Suppressor macrophage treated with lipopolysaccharide for 1 hour (primary cell): ENCODE measurements around the gene C1GALT1.

ENCODE experiments used
- DNase-seq, 3 donors: peaks; one replicate each; pipeline ENCODE4 v3.0.0-alpha.2; 2020 to 2022

The C1GALT1 gene

DNA sequence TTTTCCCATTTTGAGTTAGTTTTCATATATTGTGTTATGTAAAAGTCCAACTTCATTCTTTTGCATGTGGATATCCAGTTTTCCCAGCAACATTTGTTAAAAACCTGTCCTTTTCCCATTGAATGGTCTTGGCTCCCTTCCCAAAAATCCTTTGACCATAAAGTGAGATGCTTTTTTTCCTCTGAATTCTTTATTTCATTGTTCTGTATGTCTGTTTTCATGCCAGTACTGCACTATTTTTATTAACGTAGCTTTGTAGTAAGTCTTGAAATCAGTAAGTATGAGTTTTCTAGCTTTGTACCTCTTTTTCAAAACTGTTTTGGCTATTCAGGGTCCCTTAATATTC is 20.0 kb downstream of the C1GALT1 start:
- no peak for DNase-seq

- peak in 1 of 3 donors; percentile 15 for DNase-seq
These were observed 21.6 kb downstream of the C1GALT1 start for GRCh38 chr7:7203813-7204575.

DNA sequence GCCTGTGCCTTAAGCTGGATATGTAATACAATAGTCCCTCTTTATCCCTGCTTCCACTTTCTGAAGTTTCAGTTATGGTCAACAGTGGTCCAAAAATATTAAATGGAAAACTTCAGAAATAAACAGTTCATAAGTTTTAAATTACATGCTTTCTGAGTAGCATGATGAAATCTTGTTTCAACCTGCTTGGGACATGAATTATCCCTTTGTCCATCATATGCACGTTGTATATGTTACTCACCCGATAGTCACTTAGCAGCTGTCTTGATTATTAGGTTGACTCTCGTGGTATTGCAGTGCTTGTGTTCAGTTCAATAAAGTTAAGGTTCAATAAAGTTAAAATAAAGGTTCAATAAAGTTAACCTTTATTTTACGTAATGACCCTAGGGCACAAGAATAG is 25.5 kb downstream of the C1GALT1 start:
- DNase-seq, result no peak

DNA sequence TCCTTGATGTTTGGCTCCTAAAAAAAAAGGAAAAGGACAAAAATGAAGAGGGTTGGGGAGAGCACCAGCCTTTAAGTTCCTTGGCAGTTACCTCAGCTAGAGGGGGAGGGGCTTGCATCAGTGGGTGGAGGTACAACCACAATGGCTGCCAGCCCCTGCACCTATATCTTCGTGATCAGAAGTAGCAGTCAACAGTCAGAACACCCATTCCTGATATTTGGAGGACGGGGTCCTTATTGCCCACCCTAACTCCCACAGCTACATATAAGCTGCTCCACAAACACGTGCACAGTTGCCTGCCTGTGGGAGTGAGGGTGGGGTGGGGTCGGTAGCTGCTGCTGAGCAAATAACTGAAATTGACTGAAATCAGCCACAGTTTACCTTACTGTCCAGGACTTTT is 26.2 kb downstream of the C1GALT1 start:
- DNase-seq, result peak in 1 of 3 donors; percentile 16

GRCh38 chr7:7209412-7210050 is 27.2 kb downstream of the C1GALT1 start:
- peak in 1 of 3 donors; percentile 9 for DNase-seq

DNA sequence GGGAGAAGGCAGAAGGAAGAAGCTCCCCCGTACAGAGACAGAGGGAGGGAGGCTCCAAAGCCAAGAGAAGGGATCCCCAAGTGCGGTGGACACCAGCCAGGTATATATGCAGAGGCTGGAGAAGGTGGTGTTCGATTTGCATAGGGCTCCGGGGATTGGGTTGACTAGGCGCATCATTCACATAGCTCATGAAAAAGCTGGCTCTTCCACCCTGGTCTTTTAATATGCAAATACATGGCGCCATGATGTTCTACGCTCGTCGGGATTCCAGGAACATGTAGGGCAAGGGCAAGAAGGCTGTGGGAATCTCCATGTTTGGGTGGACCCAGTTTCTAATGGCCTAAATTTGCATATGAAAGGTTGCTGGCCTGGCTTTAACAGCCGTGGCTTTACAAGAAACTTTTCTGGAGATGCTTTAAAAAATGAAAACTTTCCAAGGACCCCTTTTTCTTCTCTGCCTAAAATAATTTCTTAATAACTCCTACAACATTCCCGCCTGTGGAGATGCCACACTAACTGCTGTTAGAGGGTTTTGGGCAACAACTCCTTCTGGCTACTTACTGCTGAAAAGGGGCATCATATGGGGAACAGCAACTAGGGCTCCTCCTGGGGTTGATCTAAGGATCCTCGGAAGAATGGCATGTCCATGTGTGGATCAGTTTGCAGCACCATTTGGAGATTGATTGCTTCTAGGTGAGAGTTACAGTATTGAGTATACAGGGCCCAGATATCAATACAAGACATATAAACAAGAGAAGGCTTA is 28.3 kb downstream of the C1GALT1 start:
- DNase-seq, result peak in 1 of 3 donors; percentile 14

DNA sequence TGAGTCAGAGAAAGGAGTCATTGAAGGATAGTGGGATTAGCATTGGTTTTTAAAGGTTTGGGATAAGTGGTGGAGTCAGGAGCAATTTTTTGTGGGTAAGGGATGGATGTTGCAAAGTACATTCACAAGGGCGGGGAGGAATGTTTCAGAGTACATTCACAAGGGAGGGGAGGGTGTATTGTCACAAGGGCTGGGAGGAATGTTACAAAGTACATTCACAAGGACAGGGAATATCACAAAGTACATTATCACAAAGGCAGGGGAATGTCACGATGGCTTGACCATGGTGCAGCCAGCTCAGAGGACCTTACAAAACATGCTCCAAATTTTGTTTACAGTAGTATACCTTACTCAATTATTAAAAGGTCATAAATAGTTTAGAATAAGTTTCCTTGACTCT is 30.3 kb downstream of the C1GALT1 start:
- DNase-seq, result no peak

DNA sequence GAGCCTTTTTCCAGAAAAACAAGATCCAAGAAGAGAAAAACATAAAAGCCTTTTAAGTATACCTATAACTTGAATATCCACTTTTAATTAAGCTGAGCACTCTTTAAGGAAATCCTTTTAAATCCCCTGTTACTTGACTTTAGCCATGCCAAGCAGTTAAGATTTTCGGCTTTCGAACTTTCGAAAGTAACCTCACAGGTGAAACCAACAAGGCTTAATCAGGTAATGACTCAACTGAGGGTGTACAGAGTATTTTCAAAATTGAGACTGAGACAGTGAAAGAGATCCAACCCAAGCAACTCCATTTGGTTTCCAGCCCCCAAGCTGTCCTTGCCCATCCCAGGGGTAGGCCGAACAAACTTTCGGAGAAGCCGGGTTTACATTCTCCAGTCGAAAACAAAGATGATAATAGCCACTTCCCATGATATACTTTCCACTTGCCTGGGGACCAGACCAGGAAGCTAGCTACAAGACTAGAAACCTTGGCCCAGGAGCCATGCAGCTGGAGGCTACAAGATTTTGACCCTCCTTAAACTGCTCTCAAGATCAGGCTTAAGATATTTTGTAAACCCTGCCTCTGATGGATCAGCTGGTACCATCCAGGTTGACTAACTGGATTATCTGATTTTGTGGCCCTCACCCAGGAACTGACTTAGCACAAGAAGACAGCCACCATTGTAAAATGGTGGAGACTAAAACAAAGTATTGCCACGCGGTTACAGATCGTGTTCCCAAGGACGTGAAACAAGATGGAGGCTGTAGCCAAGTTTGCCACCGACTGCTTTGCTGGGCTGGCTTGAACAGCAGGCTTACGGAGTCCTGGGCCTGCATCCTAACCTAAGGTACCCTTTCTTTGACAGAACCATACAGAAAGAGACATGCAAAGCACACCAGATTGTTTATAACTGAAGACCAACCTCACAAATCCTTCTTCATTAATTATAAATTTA is 32.3 kb downstream of the C1GALT1 start:
- peak in 1 of 3 donors; percentile 7 for DNase-seq

DNA sequence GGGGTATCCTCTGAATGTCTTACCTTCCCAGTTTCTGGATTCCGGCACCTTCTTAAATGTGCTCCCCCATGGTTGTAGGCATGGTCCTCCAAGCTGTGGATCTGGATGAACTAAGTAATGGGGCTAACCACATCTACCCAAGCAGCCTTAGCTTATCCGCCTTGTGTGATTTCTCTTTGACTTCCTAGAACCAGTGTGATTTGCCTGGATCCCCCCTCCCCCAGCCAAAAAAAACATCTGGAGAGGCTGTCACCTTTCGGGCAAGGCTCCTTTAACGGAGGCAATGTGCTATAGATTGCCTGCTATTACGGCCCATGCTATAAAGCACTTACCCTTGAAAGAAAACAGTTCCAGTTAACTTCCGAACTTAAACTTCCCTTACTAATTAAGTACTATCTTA is 33.9 kb downstream of the C1GALT1 start:
- peak in 1 of 3 donors; percentile 6 for DNase-seq

- peak; percentile 5 to 33 (median 17) for DNase-seq
These were observed 36.9 kb downstream of the C1GALT1 start for GRCh38 chr7:7219216-7219615.

GRCh38 chr7:7220821-7221220 is 38.5 kb downstream of the C1GALT1 start:
- peak in 1 of 3 donors; percentile 11 for DNase-seq

DNA sequence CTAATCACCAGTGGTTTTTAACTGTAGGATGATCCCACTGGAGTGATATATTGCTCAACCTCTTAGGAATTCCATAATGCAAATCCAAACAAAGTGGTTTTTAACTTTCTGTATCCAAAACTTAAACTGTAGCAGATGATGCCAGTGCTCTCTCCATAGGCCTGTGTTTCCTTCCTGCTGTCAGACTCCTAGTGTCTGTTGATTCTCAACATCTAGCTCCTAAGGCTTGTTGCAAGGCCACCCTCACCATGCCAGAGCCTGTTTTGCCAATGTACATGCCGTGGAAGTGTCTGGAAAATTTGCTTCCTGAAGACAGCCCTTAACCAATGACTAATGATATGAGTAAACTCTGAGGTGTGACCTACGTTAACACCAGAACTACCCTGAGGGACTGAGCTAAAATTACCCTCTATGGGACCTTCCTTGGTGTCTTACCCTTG is 39.3 kb downstream of the C1GALT1 start:
- DNase-seq, result peak in 1 of 3 donors; percentile 15

GRCh38 chr7:7223250-7223649 is 40.9 kb downstream of the C1GALT1 start:
- no peak for DNase-seq

GRCh38 chr7:7226407-7226806 is 44.1 kb downstream of the C1GALT1 start:
- no peak for DNase-seq

- DNase-seq, result no peak
These were observed 46.1 kb downstream of the C1GALT1 start for GRCh38 chr7:7228472-7228871.

GRCh38 chr7:7228967-7229366 is 46.6 kb downstream of the C1GALT1 start:
- peak in 1 of 3 donors; percentile 16 for DNase-seq

- DNase-seq, result no peak
These were observed 48.7 kb downstream of the C1GALT1 start for GRCh38 chr7:7231000-7231399.

DNA sequence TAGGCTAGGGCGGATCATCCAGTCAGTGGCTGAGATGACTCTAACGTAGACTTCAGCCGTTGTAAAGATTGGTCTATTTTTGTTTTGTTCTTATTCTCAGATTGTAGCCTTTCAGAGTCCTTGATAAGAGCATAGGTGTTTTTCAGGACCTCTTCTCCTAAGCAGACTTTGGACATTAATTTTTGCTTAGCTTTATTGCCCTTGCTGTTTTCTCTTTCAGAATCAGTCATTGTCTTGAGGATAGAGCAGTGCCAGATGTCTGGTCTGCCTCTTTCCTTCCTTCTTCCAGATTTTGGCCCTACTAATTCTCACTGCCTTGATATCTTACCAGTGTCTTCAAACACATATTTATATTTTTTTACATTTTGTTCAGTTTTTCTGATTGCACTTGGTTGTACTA is 49.5 kb downstream of the C1GALT1 start:
- peak in 1 of 3 donors; percentile 17 for DNase-seq

DNA sequence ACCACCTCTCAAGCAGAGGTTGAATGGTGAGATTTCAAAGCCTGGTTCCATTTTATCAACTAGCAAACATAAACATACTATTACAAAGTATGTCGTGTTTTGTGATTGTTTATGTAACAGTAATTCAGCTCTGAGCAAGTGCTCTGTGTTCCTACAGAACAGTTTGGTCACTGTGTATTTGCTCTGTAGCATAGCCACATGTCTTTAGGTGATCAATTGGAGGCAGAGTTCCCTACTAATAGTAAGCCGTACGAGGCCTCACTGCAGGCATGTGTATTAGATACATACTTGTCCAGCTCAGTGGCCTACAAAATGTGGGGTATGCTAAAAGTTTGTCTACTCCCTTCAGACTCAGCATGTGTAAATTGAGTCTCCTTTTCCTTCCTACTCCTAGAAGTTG is 53.0 kb downstream of the C1GALT1 start:
- DNase-seq, result no peak

GRCh38 chr7:7236041-7236440 is 53.7 kb downstream of the C1GALT1 start:
- DNase-seq, result no peak

GRCh38 chr7:7237201-7237977 is 55.0 kb downstream of the C1GALT1 start:
- DNase-seq, result no peak

DNA sequence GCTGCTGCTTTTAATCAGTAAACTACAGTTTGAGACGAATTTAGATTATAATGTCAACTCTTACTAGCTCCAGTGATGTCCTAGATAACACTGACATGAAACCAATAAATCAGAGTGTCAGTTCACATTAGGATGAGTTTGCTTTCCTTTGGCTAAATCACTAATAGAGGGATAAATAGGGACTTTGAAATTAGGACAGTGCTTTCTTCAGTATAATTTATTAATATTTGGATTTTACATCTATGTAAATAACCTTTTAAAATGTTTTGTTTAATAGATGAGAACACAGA is 55.6 kb downstream of the C1GALT1 start:
- DNase-seq, result no peak
